Measurements from ENCODE around the gene KHK.
A peak's percentile ranks its signal among the peaks of the same experiment; 100 is the strongest.

KHK gene

DNA sequence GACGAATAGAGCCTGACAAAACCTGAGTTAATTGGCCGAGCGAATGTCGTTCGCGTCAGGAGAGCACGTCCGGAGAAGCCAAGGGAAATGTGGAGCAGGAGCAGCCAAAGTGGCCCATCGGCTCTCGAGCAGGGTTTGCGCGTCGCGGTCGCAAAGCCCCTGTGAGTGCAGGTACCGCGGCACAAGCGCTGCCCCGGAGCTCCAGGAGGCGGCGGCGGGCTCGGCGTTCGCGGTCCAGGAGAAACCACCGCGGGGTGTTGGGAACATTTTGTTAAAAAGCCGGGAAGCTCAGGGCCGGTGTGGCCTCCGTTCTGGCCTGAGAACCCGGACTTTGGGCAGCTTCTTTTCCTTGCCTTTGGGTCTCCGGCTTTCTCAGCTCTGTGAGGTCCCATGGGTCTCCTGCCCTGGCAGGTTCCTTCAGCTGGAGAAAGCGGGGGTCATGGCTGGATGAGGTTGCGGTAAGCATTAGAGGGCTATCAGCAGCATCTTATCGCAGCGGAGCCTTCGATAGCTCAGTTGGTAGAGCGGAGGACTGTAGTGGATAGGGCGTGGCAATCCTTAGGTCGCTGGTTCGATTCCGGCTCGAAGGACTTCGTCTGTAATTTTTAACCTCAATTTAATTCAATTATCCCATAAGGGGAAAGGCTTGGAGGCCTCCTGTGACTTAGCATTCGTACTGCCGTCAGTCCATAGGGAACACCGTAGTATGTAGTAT, 36.1 kb upstream of the KHK start:
- ChIA-PET POLR2A (interaction anchor here (0.6 to 3.7 kb wide), 25 partner anchors 9 to 314 kb away, joined by 3 to 61 read pairs (median 5); partner anchors contain the start of genes ATRAID, CAD, GTF3C2 and KHK), CTCF (interaction anchor here (0.7 to 1.6 kb wide), 7 partner anchors 18 to 270 kb away, joined by 3 to 7 read pairs (median 3); no protein-coding TSS in a partner anchor)
- peak overlapping the region; percentile 73 for H3K27ac ChIP-seq (ENCODE audit: extremely low read depth, low read depth, low read length)
- H3K4me1 ChIP-seq (ENCODE audit: control insufficient read depth, insufficient read depth, low read length), result peaks cover 4% of the 10 kb centered on the region
- H3K36me3 ChIP-seq (ENCODE audit: control insufficient read depth in 2 of 2, insufficient read depth in 1 of 2, low read length in 2 of 2), result peaks cover 10 to 28% of the 10 kb centered on the region in 2 experiments
- peak overlapping the region; percentile 82 for H3K4me3 ChIP-seq (ENCODE audit: low read depth, low read length)
- no peaks in the 10 kb centered on the region for H3K9me3 ChIP-seq (ENCODE audit: control insufficient read depth, insufficient read depth, low read depth, low read length)
- TF ChIP-seq, protein P1, sequence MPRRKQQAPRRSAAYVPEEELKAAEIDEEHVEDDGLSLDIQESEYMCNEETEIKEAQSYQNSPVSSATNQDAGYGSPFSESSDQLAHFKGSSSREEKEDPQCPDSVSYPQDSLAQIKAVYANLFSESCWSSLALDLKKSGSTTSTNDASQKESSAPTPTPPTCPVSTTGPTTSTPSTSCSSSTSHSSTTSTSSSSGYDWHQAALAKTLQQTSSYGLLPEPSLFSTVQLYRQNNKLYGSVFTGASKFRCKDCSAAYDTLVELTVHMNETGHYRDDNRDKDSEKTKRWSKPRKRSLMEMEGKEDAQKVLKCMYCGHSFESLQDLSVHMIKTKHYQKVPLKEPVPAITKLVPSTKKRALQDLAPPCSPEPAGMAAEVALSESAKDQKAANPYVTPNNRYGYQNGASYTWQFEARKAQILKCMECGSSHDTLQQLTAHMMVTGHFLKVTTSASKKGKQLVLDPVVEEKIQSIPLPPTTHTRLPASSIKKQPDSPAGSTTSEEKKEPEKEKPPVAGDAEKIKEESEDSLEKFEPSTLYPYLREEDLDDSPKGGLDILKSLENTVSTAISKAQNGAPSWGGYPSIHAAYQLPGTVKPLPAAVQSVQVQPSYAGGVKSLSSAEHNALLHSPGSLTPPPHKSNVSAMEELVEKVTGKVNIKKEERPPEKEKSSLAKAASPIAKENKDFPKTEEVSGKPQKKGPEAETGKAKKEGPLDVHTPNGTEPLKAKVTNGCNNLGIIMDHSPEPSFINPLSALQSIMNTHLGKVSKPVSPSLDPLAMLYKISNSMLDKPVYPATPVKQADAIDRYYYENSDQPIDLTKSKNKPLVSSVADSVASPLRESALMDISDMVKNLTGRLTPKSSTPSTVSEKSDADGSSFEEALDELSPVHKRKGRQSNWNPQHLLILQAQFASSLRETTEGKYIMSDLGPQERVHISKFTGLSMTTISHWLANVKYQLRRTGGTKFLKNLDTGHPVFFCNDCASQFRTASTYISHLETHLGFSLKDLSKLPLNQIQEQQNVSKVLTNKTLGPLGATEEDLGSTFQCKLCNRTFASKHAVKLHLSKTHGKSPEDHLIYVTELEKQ (tag by site-specific recombination; IDR thresholded peaks at IDR 0.05; ENCODE audit: borderline replicate concordance), result no peak
- TF ChIP-seq ZNF10 (tag by site-specific recombination; IDR thresholded peaks at IDR 0.05) (no peak), KLF9 (tag by site-specific recombination; IDR thresholded peaks at IDR 0.05; ENCODE audit: low read depth) (peak; percentile 65), ZNF324 (tag by site-specific recombination; IDR thresholded peaks at IDR 0.05) (peak; percentile 64; the same call in 1 of the 2 replicates), ZNF146 (tag by site-specific recombination; IDR thresholded peaks at IDR 0.05) (no peak), ZNF501 (tag by site-specific recombination; IDR thresholded peaks at IDR 0.05) (peak; percentile 47), ZNF600 (tag by site-specific recombination; IDR thresholded peaks at IDR 0.05) (peak; percentile 89; the same call in 1 of the 2 replicates), ZNF76 (tag by site-specific recombination; IDR thresholded peaks at IDR 0.05; ENCODE audit: borderline replicate concordance, low read depth) (peak; percentile 10; the same call in 1 of the 2 replicates), ZSCAN23 (tag by site-specific recombination; IDR thresholded peaks at IDR 0.05) (0 out of 2 replicates have a peak, but pooled peaks have one; percentile 83), KLF7 (tag by site-specific recombination; IDR thresholded peaks at IDR 0.05; ENCODE audit: borderline replicate concordance) (peak; percentile 99), ZSCAN30 (tag by site-specific recombination; IDR thresholded peaks at IDR 0.05) (0 out of 2 replicates have a peak, but pooled peaks have one; percentile 32), GLIS2 (tag by site-specific recombination; IDR thresholded peaks at IDR 0.05) (0 out of 2 replicates have a peak, but pooled peaks have one; percentile 57), ZNF24 (tag by site-specific recombination; IDR thresholded peaks at IDR 0.05) (peak; percentile 37; the same call in 1 of the 2 replicates), TCF7L2 (IDR thresholded peaks at IDR 0.05; ENCODE audit: borderline replicate concordance, low read depth, low read length) (no peak), KLF8 (tag by site-specific recombination; IDR thresholded peaks at IDR 0.05) (peak; percentile 58), ZNF391 (tag by site-specific recombination; IDR thresholded peaks at IDR 0.05; ENCODE audit: borderline replicate concordance, low read depth) (peak; percentile 14; the same call in 1 of the 2 replicates), ZNF777 (tag by site-specific recombination; IDR thresholded peaks at IDR 0.05; ENCODE audit: borderline replicate concordance) (no peak), ZNF341 (tag by site-specific recombination; IDR thresholded peaks at IDR 0.05; ENCODE audit: low read depth) (peak; percentile 47; the same call in 1 of the 2 replicates), SCRT2 (tag by site-specific recombination; IDR thresholded peaks at IDR 0.05) (no peak; the same call in 1 of the 2 replicates), IKZF3 (tag by site-specific recombination; IDR thresholded peaks at IDR 0.05) (peak; percentile 27; the same call in 1 of the 2 replicates), HOXD13 (CRISPR knock-in tag; IDR thresholded peaks at IDR 0.05; ENCODE audit: borderline replicate concordance) (no peak)
- TF ChIP-seq, protein P2, sequence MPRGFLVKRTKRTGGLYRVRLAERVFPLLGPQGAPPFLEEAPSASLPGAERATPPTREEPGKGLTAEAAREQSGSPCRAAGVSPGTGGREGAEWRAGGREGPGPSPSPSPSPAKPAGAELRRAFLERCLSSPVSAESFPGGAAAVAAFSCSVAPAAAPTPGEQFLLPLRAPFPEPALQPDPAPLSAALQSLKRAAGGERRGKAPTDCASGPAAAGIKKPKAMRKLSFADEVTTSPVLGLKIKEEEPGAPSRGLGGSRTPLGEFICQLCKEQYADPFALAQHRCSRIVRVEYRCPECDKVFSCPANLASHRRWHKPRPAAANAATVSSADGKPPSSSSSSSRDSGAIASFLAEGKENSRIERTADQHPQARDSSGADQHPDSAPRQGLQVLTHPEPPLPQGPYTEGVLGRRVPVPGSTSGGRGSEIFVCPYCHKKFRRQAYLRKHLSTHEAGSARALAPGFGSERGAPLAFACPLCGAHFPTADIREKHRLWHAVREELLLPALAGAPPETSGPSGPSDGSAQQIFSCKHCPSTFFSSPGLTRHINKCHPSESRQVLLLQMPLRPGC (tag by site-specific recombination; IDR thresholded peaks at IDR 0.05), result peak; percentile 12; the same call in 1 of the 2 replicates
- TF ChIP-seq, protein P3, sequence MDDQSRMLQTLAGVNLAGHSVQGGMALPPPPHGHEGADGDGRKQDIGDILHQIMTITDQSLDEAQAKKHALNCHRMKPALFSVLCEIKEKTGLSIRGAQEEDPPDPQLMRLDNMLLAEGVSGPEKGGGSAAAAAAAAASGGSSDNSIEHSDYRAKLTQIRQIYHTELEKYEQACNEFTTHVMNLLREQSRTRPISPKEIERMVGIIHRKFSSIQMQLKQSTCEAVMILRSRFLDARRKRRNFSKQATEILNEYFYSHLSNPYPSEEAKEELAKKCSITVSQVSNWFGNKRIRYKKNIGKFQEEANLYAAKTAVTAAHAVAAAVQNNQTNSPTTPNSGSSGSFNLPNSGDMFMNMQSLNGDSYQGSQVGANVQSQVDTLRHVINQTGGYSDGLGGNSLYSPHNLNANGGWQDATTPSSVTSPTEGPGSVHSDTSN (CRISPR knock-in tag; IDR thresholded peaks at IDR 0.05), result peak; percentile 59
- TF ChIP-seq, protein P4, sequence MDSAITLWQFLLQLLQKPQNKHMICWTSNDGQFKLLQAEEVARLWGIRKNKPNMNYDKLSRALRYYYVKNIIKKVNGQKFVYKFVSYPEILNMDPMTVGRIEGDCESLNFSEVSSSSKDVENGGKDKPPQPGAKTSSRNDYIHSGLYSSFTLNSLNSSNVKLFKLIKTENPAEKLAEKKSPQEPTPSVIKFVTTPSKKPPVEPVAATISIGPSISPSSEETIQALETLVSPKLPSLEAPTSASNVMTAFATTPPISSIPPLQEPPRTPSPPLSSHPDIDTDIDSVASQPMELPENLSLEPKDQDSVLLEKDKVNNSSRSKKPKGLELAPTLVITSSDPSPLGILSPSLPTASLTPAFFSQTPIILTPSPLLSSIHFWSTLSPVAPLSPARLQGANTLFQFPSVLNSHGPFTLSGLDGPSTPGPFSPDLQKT (IDR thresholded peaks at IDR 0.05; ENCODE audit: borderline replicate concordance, low read depth, low read length), result no peak
- TF ChIP-seq, protein P5, sequence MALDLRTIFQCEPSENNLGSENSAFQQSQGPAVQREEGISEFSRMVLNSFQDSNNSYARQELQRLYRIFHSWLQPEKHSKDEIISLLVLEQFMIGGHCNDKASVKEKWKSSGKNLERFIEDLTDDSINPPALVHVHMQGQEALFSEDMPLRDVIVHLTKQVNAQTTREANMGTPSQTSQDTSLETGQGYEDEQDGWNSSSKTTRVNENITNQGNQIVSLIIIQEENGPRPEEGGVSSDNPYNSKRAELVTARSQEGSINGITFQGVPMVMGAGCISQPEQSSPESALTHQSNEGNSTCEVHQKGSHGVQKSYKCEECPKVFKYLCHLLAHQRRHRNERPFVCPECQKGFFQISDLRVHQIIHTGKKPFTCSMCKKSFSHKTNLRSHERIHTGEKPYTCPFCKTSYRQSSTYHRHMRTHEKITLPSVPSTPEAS (tag by site-specific recombination; IDR thresholded peaks at IDR 0.05), result peak; percentile 46; the same call in 1 of the 2 replicates
- TF ChIP-seq, protein P6, sequence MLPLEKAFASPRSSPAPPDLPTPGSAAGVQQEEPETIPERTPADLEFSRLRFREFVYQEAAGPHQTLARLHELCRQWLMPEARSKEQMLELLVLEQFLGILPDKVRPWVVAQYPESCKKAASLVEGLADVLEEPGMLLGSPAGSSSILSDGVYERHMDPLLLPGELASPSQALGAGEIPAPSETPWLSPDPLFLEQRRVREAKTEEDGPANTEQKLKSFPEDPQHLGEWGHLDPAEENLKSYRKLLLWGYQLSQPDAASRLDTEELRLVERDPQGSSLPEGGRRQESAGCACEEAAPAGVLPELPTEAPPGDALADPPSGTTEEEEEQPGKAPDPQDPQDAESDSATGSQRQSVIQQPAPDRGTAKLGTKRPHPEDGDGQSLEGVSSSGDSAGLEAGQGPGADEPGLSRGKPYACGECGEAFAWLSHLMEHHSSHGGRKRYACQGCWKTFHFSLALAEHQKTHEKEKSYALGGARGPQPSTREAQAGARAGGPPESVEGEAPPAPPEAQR (tag by site-specific recombination; IDR thresholded peaks at IDR 0.05), result peak; percentile 81; the same call in 1 of the 2 replicates
